Esophagus squamous epithelium (tissue), 4 donors: ENCODE results near the gene XPNPEP2.

Experiments used
- CTCF ChIP-seq, 6 experiments: fragments of 450-650 bp in 4 of 6; fragments of 200-600 bp in 2 of 6; sonication (generic) in 2 of 6; IDR thresholded peaks; one replicate each; pipeline ENCODE4 v1.5.1; 2016 to 2019; ENCODE audit warnings: antibody characterized with exemption in 6 of 6, mild to moderate bottlenecking in 4 of 6, moderate library complexity in 4 of 6
- POLR2A ChIP-seq, 4 donors: fragments of 450-650 bp; IDR thresholded peaks; one replicate each; pipeline ENCODE4 v1.6.1; 2017; ENCODE audit warnings: antibody characterized with exemption in 4 of 4, mild to moderate bottlenecking in 4 of 4, moderate library complexity in 3 of 4

- TF ChIP-seq POLR2A (IDR thresholded peaks at IDR 0.05) (no peak), CTCF (IDR thresholded peaks at IDR 0.05) (no peak)
Measured at GRCh38 chrX:129705988-129706387, 32.8 kb upstream of the XPNPEP2 start.
